CD8-positive, alpha-beta memory T cell (primary cell): ENCODE measurements around the gene SEMA4C. TPM values are rescaled to one million over a fixed set of nuclear protein-coding genes. Genes with fewer than 3 reads are reported as not detected.

Experiments
- CTCF ChIA-PET: fragments of 350-600 bp; sonication (Branson Sonifier 250); formaldehyde crosslinking; loops from one replicate; lab custom pipeline; 2021; ENCODE audit warnings: antibody characterized with exemption; lab: Charles Lee
- POLR2A ChIA-PET: fragments of 350-600 bp; sonication (Branson Sonifier 250); formaldehyde crosslinking; loops from one replicate; lab custom pipeline; 2021; ENCODE audit warnings: antibody characterized with exemption; lab: Charles Lee
- DNase-seq, 5 donors: peaks; one replicate each; pipeline versions ENCODE4 v3.0.0 to v3.0.0-alpha.2; 2020 to 2022; ENCODE audit warnings: mixed read lengths in 1 of 5
- H3K27ac ChIP-seq: one replicate; pipeline ENCODE4 v1.7.0; 2013; ENCODE audit warnings: low read depth, mild to moderate bottlenecking, low read length, moderate library complexity
- H3K27me3 ChIP-seq: 2 replicates; pipeline ENCODE4 v1.7.0; 2013; ENCODE audit warnings: low read length, mild to moderate bottlenecking; ENCODE audit not compliant: insufficient read depth, poor library complexity, severe bottlenecking
- H3K36me3 ChIP-seq: 2 replicates; pipeline ENCODE4 v1.7.0; 2013; ENCODE audit warnings: mild to moderate bottlenecking, low read length, moderate library complexity; ENCODE audit not compliant: insufficient read depth
- H3K4me1 ChIP-seq: 2 replicates; pipeline ENCODE4 v1.7.0; 2013; ENCODE audit warnings: mild to moderate bottlenecking, low read length, moderate library complexity; ENCODE audit not compliant: insufficient read depth
- H3K4me3 ChIP-seq: 2 replicates; pipeline ENCODE4 v1.7.0; 2013; ENCODE audit warnings: mild to moderate bottlenecking, low read length
- H3K9me3 ChIP-seq: 2 replicates; pipeline ENCODE4 v1.7.0; 2013; ENCODE audit warnings: mild to moderate bottlenecking, low read length
- H3K27ac Mint-ChIP-seq, 8 donors: one replicate each; pipeline ENCODE4 v1.8.0; 2020 to 2021; ENCODE audit warnings: mixed read lengths in 8 of 8, mild to moderate bottlenecking in 6 of 8, inconsistent platforms in 3 of 8, moderate library complexity in 3 of 8
- H3K27me3 Mint-ChIP-seq, 2 donors: one replicate each; pipeline ENCODE4 v1.8.0; 2020 to 2021; ENCODE audit warnings: mixed read lengths in 2 of 2, mild to moderate bottlenecking in 1 of 2, moderate library complexity in 1 of 2
- H3K36me3 Mint-ChIP-seq, 3 donors: one replicate each; pipeline ENCODE4 v1.8.0; 2020 to 2021; ENCODE audit warnings: mixed read lengths in 3 of 3, inconsistent platforms in 1 of 3, mild to moderate bottlenecking in 1 of 3
- H3K4me1 Mint-ChIP-seq, 3 donors: one replicate each; pipeline ENCODE4 v1.8.0; 2020 to 2021; ENCODE audit warnings: mixed read lengths in 3 of 3, inconsistent platforms in 1 of 3, mild to moderate bottlenecking in 1 of 3
- H3K4me3 Mint-ChIP-seq, 7 donors: one replicate each; pipeline ENCODE4 v1.8.0; 2020 to 2021; ENCODE audit warnings: mixed read lengths in 7 of 7, mild to moderate bottlenecking in 6 of 7, moderate library complexity in 4 of 7, inconsistent platforms in 2 of 7
- H3K9me3 Mint-ChIP-seq, 5 donors: one replicate each; pipeline ENCODE4 v1.8.0; 2020 to 2022; ENCODE audit warnings: mixed read lengths in 5 of 5, mild to moderate bottlenecking in 3 of 5, moderate library complexity in 2 of 5, inconsistent platforms in 1 of 5
- polyA plus RNA-seq: library from polyadenylated mRNA; unstranded; fragments of 300-500 nt; fragmentation: Illumina TruSeq; gene quantifications from one replicate; pipeline ENCODE4 v1.2.3, GENCODE V29; 2021
- total RNA-seq, 2 experiments: library from RNA; stranded (reverse); gene quantifications; one replicate each; pipeline ENCODE4 v1.2.3, GENCODE V29; 2021

The SEMA4C gene
- total and polyA plus RNA-seq, 3 experiments from 2014 or later: 7.1 to 18.7 (median 16.6) TPM

DNA sequence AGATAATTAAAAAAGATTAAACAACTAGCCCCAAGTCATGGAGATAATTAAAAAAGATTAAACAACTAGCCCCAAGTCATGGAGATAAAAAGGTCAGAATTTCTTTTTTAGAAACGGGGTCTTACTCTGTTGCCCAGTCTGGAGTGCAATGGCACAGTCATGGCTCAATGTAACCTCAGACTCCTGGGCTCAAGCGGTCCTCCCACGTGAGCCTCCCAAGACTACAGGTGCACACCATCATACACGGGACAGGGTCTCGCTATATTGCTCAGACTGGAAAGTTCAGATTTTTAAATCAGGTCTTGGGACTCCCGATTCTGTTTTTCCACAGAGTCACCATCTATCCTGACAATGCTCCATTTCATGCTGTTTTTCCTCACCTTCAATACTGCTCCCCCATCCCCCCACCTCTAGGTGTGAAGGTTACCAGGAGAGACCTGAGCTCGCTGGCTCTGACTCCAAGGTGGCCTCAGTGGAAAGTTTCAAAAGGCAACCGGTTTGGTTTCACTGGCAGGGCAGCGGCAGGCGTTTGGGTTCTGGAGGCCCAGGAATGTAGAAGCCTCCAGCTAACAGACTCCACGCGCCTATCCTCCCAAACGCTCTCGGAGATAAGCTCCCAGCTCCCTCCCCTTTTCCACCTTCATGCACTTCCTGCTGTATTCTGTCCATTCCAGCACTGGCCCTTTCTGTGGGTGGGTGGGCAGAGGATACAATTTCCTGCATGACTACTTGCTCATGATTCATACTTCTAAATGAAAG, 2.9 kb upstream of the SEMA4C start:
- CTCF ChIA-PET: interaction anchor here (1.5 to 2.2 kb wide), 3 partner anchors 15 to 78 kb away, joined by 3 to 12 read pairs (median 11); partner anchors contain the start of gene ANKRD39
- Mint-ChIP-seq H3K27me3 (no peaks in the 10 kb centered on the region), H3K27ac (peak overlapping the region in 5 of 8 donors; percentile 24 to 93 (median 61)), H3K4me1 (peaks cover 28 to 63% (median 35%) of the 10 kb centered on the region in 3 donors), H3K4me3 (peak overlapping the region in 2 of 7 donors; percentile 13 to 78), H3K9me3 (no peaks in the 10 kb centered on the region), H3K36me3 (peaks cover 0 to 10% (median 0%) of the 10 kb centered on the region in 3 donors)
- Histone ChIP-seq H3K27me3 (no peaks in the 10 kb centered on the region), H3K36me3 (no peaks in the 10 kb centered on the region), H3K4me1 (peaks cover 33% of the 10 kb centered on the region), H3K4me3 (no peak overlapping the region), H3K27ac (no peak overlapping the region), H3K9me3 (no peaks in the 10 kb centered on the region)
- POLR2A ChIA-PET: interaction anchor here (0.7 to 0.9 kb wide), 2 partner anchors 52 to 64 kb away, joined by 3 read pairs; no protein-coding TSS in a partner anchor
- DNase-seq: no peak

- ChIA-PET CTCF (interaction anchor here (0.6 to 6.6 kb wide), 10 partner anchors 10 to 241 kb away, joined by 3 to 88 read pairs (median 4); partner anchors contain the start of gene ANKRD39), POLR2A (interaction anchor here (1.4 kb wide), 1 partner anchor 41 kb away, joined by 5 read pairs; no protein-coding TSS in a partner anchor)
- Histone ChIP-seq H3K9me3 (no peaks in the 10 kb centered on the region), H3K27ac (peak overlapping the region; percentile 77), H3K36me3 (peaks cover 4% of the 10 kb centered on the region), H3K27me3 (no peaks in the 10 kb centered on the region), H3K4me3 (peak overlapping the region; percentile 55), H3K4me1 (peaks cover 41% of the 10 kb centered on the region)
- peak overlapping the region; percentile 90 to 97 (median 92) for H3K4me3 Mint-ChIP-seq
- peaks cover 36 to 71% (median 49%) of the 10 kb centered on the region in 3 donors for H3K4me1 Mint-ChIP-seq
- peaks cover 0 to 29% (median 0%) of the 10 kb centered on the region in 3 donors for H3K36me3 Mint-ChIP-seq
- no peaks in the 10 kb centered on the region for H3K9me3 Mint-ChIP-seq
- peak; percentile 56 to 83 (median 78) for DNase-seq
- H3K27me3 Mint-ChIP-seq: no peaks in the 10 kb centered on the region
- peak overlapping the region; percentile 85 to 97 (median 94) for H3K27ac Mint-ChIP-seq
These were observed 861 bp upstream of the SEMA4C start for GRCh38 chr2:96870626-96871255.

GRCh38 chr2:96869281-96869821, 529 bp downstream of the SEMA4C start:
- H3K9me3 ChIP-seq: no peaks in the 10 kb centered on the region
- H3K27ac Mint-ChIP-seq: no peak overlapping the region
- H3K27me3 ChIP-seq: no peaks in the 10 kb centered on the region
- peaks cover 0 to 41% (median 2%) of the 10 kb centered on the region in 3 donors for H3K36me3 Mint-ChIP-seq
- peak overlapping the region in 5 of 7 donors; percentile 51 to 97 (median 91) for H3K4me3 Mint-ChIP-seq
- CTCF ChIA-PET: interaction anchor here (0.9 to 14.3 kb wide), 6 partner anchors 12 to 93 kb away, joined by 3 to 358 read pairs (median 10); partner anchors contain the start of gene ANKRD39
- DNase-seq: no peak
- peak overlapping the region; percentile 77 for H3K27ac ChIP-seq
- POLR2A ChIA-PET: interaction anchor here (0.8 to 1.7 kb wide), 7 partner anchors 12 to 93 kb away, joined by 3 to 11 read pairs (median 5); partner anchors contain the start of genes ANKRD39 and CNNM3
- H3K9me3 Mint-ChIP-seq: no peaks in the 10 kb centered on the region
- peaks cover 33% of the 10 kb centered on the region for H3K4me1 ChIP-seq
- peak overlapping the region; percentile 63 for H3K4me3 ChIP-seq
- H3K4me1 Mint-ChIP-seq: peaks cover 34 to 64% (median 49%) of the 10 kb centered on the region in 3 donors
- H3K36me3 ChIP-seq: peaks cover 12% of the 10 kb centered on the region
- H3K27me3 Mint-ChIP-seq: no peaks in the 10 kb centered on the region

DNA sequence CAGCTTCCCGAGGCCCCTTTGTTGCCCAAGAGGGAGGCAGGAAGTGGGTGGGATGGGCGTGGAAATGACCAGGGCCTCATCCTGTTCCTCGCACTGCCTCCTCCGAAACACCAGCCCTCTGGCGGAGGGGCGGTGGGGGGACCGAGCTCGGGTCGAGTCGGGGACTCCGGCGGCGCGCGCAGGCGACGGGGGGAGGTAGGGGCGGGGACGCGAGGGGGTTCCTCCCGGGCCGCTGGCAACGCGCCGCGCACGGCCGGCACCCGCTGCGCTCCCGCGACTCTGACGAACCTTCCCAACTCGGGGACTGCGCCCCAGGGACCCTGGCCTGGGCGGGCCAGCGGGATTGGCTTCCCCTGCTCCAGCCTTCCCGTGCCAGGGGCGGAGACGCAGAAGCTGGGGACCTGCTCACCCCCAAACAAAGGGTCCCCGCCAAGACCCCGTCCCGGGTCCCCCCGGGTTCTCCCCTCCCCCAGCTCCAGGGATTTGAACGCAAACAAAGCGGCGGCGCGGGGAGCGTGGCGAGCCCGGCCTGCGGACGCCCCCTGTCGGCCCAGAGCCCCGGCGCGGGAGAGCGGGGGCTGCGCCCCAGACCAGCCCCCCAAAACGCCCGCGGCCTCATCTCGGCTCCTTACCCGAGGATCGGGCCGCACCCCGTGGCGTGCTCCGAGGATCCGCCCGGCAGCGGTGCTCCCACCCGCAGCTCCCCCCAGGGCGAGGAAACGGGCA, 1.2 kb downstream of the SEMA4C start:
- Mint-ChIP-seq H3K27ac (peak overlapping the region in 7 of 8 donors; percentile 63 to 98 (median 86)), H3K4me1 (peaks cover 29 to 57% (median 46%) of the 10 kb centered on the region in 3 donors), H3K27me3 (no peaks in the 10 kb centered on the region), H3K36me3 (peaks cover 0 to 47% (median 2%) of the 10 kb centered on the region in 3 donors), H3K9me3 (no peaks in the 10 kb centered on the region), H3K4me3 (peak overlapping the region; percentile 80 to 95 (median 88))
- peak; percentile 45 to 79 (median 61) for DNase-seq
- peak overlapping the region; percentile 77 for H3K27ac ChIP-seq
- H3K4me3 ChIP-seq: peak overlapping the region; percentile 63
- H3K9me3 ChIP-seq: no peaks in the 10 kb centered on the region
- H3K4me1 ChIP-seq: peaks cover 27% of the 10 kb centered on the region
- POLR2A ChIA-PET: interaction anchor here (0.6 to 1.7 kb wide), 10 partner anchors 11 to 94 kb away, joined by 3 to 11 read pairs (median 5); partner anchors contain the start of genes ANKRD39 and CNNM3
- CTCF ChIA-PET: interaction anchor here (0.6 to 14.3 kb wide), 9 partner anchors 9 to 93 kb away, joined by 3 to 358 read pairs (median 4); partner anchors contain the start of gene ANKRD39
- H3K27me3 ChIP-seq: no peaks in the 10 kb centered on the region
- peaks cover 12% of the 10 kb centered on the region for H3K36me3 ChIP-seq

DNA sequence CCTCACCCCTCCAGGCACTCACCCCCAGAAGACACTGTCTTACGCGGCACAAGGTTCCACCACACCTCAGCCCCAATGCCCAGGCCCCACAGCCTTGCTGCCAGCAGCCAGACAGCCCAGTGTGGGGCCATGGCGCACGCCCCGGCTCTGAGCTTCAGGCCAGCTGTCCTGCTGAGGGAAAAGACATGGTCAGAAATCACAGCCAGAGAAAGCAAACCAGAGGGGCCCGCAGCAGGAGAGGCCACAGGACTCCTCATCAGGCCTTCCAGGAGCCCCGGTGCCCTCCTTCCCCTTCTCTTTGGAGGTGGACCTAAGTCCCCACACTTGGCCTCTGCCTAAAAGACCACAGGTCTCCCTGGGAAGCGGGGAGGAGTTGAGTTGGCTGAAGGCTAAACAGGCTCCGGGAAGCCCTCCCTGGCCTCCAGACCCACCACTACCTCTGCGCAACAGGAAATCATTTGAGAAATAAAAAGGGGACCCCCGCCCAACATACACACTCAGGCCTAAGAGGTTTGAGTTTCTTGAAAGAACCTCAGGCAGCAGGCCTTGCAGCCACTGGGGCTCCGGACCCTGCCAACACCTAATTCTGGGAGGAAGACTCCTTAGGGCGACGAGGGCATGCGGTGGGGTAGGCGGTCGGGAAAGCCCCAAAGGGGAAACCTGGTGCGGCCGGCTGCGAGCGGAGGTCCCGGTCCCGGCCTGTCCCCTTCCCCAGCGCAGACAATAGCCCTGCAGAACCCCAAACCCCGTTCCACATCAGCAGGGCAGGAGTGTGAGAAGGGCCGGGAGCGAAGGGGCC, 1.9 kb downstream of the SEMA4C start:
- Mint-ChIP-seq H3K9me3 (no peaks in the 10 kb centered on the region), H3K27ac (peak overlapping the region; percentile 63 to 98 (median 84)), H3K27me3 (no peaks in the 10 kb centered on the region), H3K4me1 (peaks cover 31 to 55% (median 41%) of the 10 kb centered on the region in 3 donors), H3K36me3 (peaks cover 0 to 55% (median 5%) of the 10 kb centered on the region in 3 donors), H3K4me3 (peak overlapping the region; percentile 80 to 95 (median 88))
- peaks cover 17% of the 10 kb centered on the region for H3K36me3 ChIP-seq
- H3K27me3 ChIP-seq: no peaks in the 10 kb centered on the region
- ChIA-PET CTCF (interaction anchor here (0.6 to 14.3 kb wide), 10 partner anchors 10 to 94 kb away, joined by 3 to 358 read pairs (median 4); partner anchors contain the start of gene ANKRD39), POLR2A (interaction anchor here (0.6 to 1.7 kb wide), 11 partner anchors 10 to 95 kb away, joined by 3 to 11 read pairs (median 5); partner anchors contain the start of genes ANKRD39 and CNNM3)
- H3K27ac ChIP-seq: peak overlapping the region; percentile 77
- DNase-seq: peak in 1 of 5 donors; percentile 26
- H3K4me3 ChIP-seq: peak overlapping the region; percentile 63
- H3K4me1 ChIP-seq: peaks cover 24% of the 10 kb centered on the region
- H3K9me3 ChIP-seq: no peaks in the 10 kb centered on the region

GRCh38 chr2:96866986-96867755, 2.7 kb downstream of the SEMA4C start:
- H3K4me3 Mint-ChIP-seq: peak overlapping the region; percentile 80 to 95 (median 88)
- H3K4me3 ChIP-seq: peak overlapping the region; percentile 63

More at GRCh38 chr2:96866986-96867755, 2.7 kb downstream of the SEMA4C start:
- H3K4me1 ChIP-seq: peaks cover 24% of the 10 kb centered on the region
- POLR2A ChIA-PET: interaction anchor here (0.5 to 1.1 kb wide), 3 partner anchors 9 to 95 kb away, joined by 3 to 12 read pairs (median 4); partner anchors contain the start of gene ANKRD39
- peak overlapping the region; percentile 77 for H3K27ac ChIP-seq
- H3K9me3 ChIP-seq: no peaks in the 10 kb centered on the region
- Mint-ChIP-seq H3K27me3 (no peaks in the 10 kb centered on the region), H3K9me3 (no peaks in the 10 kb centered on the region), H3K27ac (peak overlapping the region; percentile 65 to 92 (median 82)), H3K4me1 (peaks cover 31 to 49% (median 34%) of the 10 kb centered on the region in 3 donors), H3K36me3 (peaks cover 0 to 60% (median 6%) of the 10 kb centered on the region in 3 donors)
- H3K36me3 ChIP-seq: peaks cover 17% of the 10 kb centered on the region
- no peak for DNase-seq
- CTCF ChIA-PET: interaction anchor here (1.2 to 14.3 kb wide), 4 partner anchors 10 to 95 kb away, joined by 4 to 358 read pairs (median 52); partner anchors contain the start of gene ANKRD39
- no peaks in the 10 kb centered on the region for H3K27me3 ChIP-seq
